Body of pancreas (tissue), 4 donors: Measurements from ENCODE around the gene TBC1D16. TPM values are rescaled to one million over a fixed set of nuclear protein-coding genes. Genes with fewer than 3 reads are reported as not detected.

Experiments
- ATAC-seq: fragments of 150-250 bp; one replicate; pipeline ENCODE4 v1.9.1; 2016
- DNase-seq, 4 donors: peaks; one replicate each; pipeline ENCODE4 v3.0.0-alpha.2; 2019
- H3K27ac ChIP-seq, 4 donors: fragments of 200-600 bp; sonication (generic); 1 replicate in 3 of 4; 2 replicates in 1 of 4; pipeline versions ENCODE4 v1.5.1 to v1.6.1; 2016 to 2019; ENCODE audit warnings: mild to moderate bottlenecking in 1 of 4, mixed read lengths in 1 of 4, moderate library complexity in 1 of 4
- H3K27me3 ChIP-seq, 2 donors: fragments of 200-600 bp; sonication (generic); one replicate each; pipeline ENCODE4 v1.6.0; 2016; ENCODE audit warnings: mild to moderate bottlenecking in 1 of 2
- H3K36me3 ChIP-seq, 2 donors: fragments of 200-600 bp; sonication (generic); replicated peaks in 1 of 2; 2 replicates each; pipeline ENCODE4 v1.5.1; 2016; ENCODE audit warnings: low read depth in 2 of 2; ENCODE audit not compliant: insufficient read depth in 1 of 2
- H3K4me1 ChIP-seq: fragments of 200-600 bp; sonication (generic); one replicate; pipeline ENCODE4 v1.6.0; 2016
- H3K4me3 ChIP-seq, 2 donors: fragments of 200-600 bp; sonication (generic); 1 replicate in 1 of 2; 2 replicates in 1 of 2; pipeline ENCODE4 v1.5.1; 2016 to 2019
- H3K9me3 ChIP-seq, 3 donors: fragments of 200-600 bp; sonication (generic); 1 replicate in 2 of 3; 2 replicates in 1 of 3; pipeline ENCODE4 v1.5.1; 2016
- CTCF ChIP-seq, 7 experiments: fragments of 450-650 bp in 4 of 7; fragments of 200-600 bp in 3 of 7; sonication (generic) in 3 of 7; IDR thresholded peaks; one replicate each; pipeline ENCODE4 v1.5.1; 2016 to 2019; ENCODE audit warnings: antibody characterized with exemption in 7 of 7
- POLR2A ChIP-seq, 3 donors: fragments of 450-650 bp; IDR thresholded peaks; one replicate each; pipeline ENCODE4 v1.6.1; 2016; ENCODE audit warnings: antibody characterized with exemption in 3 of 3, mild to moderate bottlenecking in 2 of 3
- WGBS, 2 donors: methylation state at CpG; one replicate each; pipeline ENCODE4 v1.1.5; 2017; 5-methylcytosine and 5-hydroxymethylcytosine counted together
- intact Hi-C: fragments of 100-400 bp; cut with DNase I; formaldehyde crosslinking; loops from one replicate; pipeline ENCODE4 v1.15.1; 2023
- total RNA-seq, 2 donors: library from RNA; depleted of rRNA; stranded (reverse); fragments of >200 nt; gene quantifications; one replicate each; pipeline ENCODE4 v1.1.0, GENCODE V29; 2016

Gene TBC1D16
- total RNA-seq, 2 donors from 2014 or later = 21.0 to 37.2 TPM

- no peaks in the 10 kb centered on the region for H3K9me3 ChIP-seq
- no peak for TF ChIP-seq POLR2A (IDR thresholded peaks at IDR 0.05)
- peak overlapping the region; percentile 28 to 93 (median 66) for H3K27ac ChIP-seq
- peaks cover 77% of the 10 kb centered on the region for H3K4me1 ChIP-seq
- H3K36me3 ChIP-seq = no peaks in the 10 kb centered on the region
- H3K27me3 ChIP-seq = no peaks in the 10 kb centered on the region
- ATAC-seq (no peak), DNase-seq (no peak)
- WGBS, 2 donors = 91 to 97% methylated on average over 8 of the region's 8 CpGs
- H3K4me3 ChIP-seq = no peak overlapping the region
- intact Hi-C loops = no loop called here
Observed at GRCh38 chr17:80027043-80027435, 8.6 kb downstream of the TBC1D16 start.

GRCh38 chr17:80026359-80027042, 9.2 kb downstream of the TBC1D16 start:
- Histone ChIP-seq H3K4me1 (peaks cover 72% of the 10 kb centered on the region), H3K36me3 (no peaks in the 10 kb centered on the region), H3K27me3 (no peaks in the 10 kb centered on the region), H3K27ac (peak overlapping the region; percentile 28 to 93 (median 66)), H3K4me3 (no peak overlapping the region), H3K9me3 (no peaks in the 10 kb centered on the region)
- TF ChIP-seq POLR2A (IDR thresholded peaks at IDR 0.05) = peak in 2 of 3 donors; percentile 25 to 31
- TF ChIP-seq CTCF (IDR thresholded peaks at IDR 0.05) = no peak
- DNase-seq = peak; percentile 69 to 82 (median 78)
- WGBS, 2 donors = 46 to 57% methylated on average over 10 of the region's 10 CpGs
- peak; percentile 25 for ATAC-seq
- intact Hi-C loops = no loop called here

GRCh38 chr17:80025796-80026195, 9.9 kb downstream of the TBC1D16 start:
- TF ChIP-seq POLR2A (IDR thresholded peaks at IDR 0.05) = no peak
- H3K27ac ChIP-seq = peak overlapping the region; percentile 28 to 93 (median 66)
- peaks cover 65% of the 10 kb centered on the region for H3K4me1 ChIP-seq

GRCh38 chr17:80025140-80025539, 10.5 kb downstream of the TBC1D16 start:
- Histone ChIP-seq H3K27me3 (no peaks in the 10 kb centered on the region), H3K4me1 (peaks cover 61% of the 10 kb centered on the region), H3K9me3 (no peaks in the 10 kb centered on the region), H3K27ac (no peak overlapping the region), H3K36me3 (no peaks in the 10 kb centered on the region), H3K4me3 (no peak overlapping the region)
- ATAC-seq (no peak), DNase-seq (no peak)
- no peak for TF ChIP-seq POLR2A (IDR thresholded peaks at IDR 0.05)
- TF ChIP-seq CTCF (IDR thresholded peaks at IDR 0.05) = no peak
- intact Hi-C loops = no loop called here
- 82 to 100% methylated on average over 1 to 9 of the region's 11 CpGs for WGBS, 2 donors

More at GRCh38 chr17:80025796-80026195, 9.9 kb downstream of the TBC1D16 start:
- ATAC-seq = no peak
- DNase-seq = no peak
- Histone ChIP-seq H3K9me3 (no peaks in the 10 kb centered on the region), H3K27me3 (no peaks in the 10 kb centered on the region), H3K36me3 (no peaks in the 10 kb centered on the region), H3K4me3 (no peak overlapping the region)
- intact Hi-C loops = no loop called here
- 62 to 72% methylated on average over 8 to 10 of the region's 10 CpGs for WGBS, 2 donors

- Histone ChIP-seq H3K27me3 (no peaks in the 10 kb centered on the region), H3K9me3 (no peaks in the 10 kb centered on the region), H3K4me3 (no peak overlapping the region), H3K27ac (no peak overlapping the region), H3K36me3 (no peaks in the 10 kb centered on the region), H3K4me1 (peaks cover 61% of the 10 kb centered on the region)
- no peak for TF ChIP-seq CTCF (IDR thresholded peaks at IDR 0.05)
- no peak for TF ChIP-seq POLR2A (IDR thresholded peaks at IDR 0.05)
- ATAC-seq = no peak
- DNase-seq = no peak
- WGBS, 2 donors = 56 to 59% methylated on average over 7 to 10 of the region's 10 CpGs
- intact Hi-C loops = no loop called here
Observed at GRCh38 chr17:80024206-80024972, 11.3 kb downstream of the TBC1D16 start.
